HepG2 (cell line): ENCODE results near the gene ATAD2B. TPM values are rescaled to one million over a fixed set of nuclear protein-coding genes. Genes with fewer than 3 reads are reported as not detected.

Experiments
- CHD4 ChIP-seq: fragments of 200-600 bp; sonication (generic); IDR thresholded peaks from 2 replicates; pipeline ENCODE4 v1.7.0; 2017; ENCODE audit warnings: mild to moderate bottlenecking, low read length, borderline replicate concordance
- EZH2 ChIP-seq: conservative IDR thresholded peaks from 2 replicates; pipeline ENCODE4 v1.6.1; 2012; ENCODE audit warnings: mild to moderate bottlenecking, low read depth, low read length, moderate library complexity
- HHEX ChIP-seq: IDR thresholded peaks from 2 replicates; pipeline ENCODE4 v1.6.1; 2016; ENCODE audit warnings: control low read depth
- KDM3A ChIP-seq: IDR thresholded peaks from 2 replicates; pipeline ENCODE4 v1.6.1; 2018; ENCODE audit warnings: low read depth, missing compliant biosample characterization
- MLLT10 ChIP-seq: sonication (generic); formaldehyde crosslinking; IDR thresholded peaks from 2 replicates; pipeline ENCODE4 v1.4.0; 2020; ENCODE audit warnings: missing genetic modification reagents
- NPAS2 ChIP-seq: sonication (generic); formaldehyde crosslinking; IDR thresholded peaks from 2 replicates; pipeline ENCODE4 v1.8.0; 2022; ENCODE audit warnings: mild to moderate bottlenecking, missing genetic modification reagents, borderline replicate concordance
- NR2F2 ChIP-seq: IDR thresholded peaks from 2 replicates; pipeline ENCODE4 v1.6.1; 2012; ENCODE audit warnings: low read depth, inconsistent platforms, borderline replicate concordance
- PRMT3 ChIP-seq: sonication (generic); formaldehyde crosslinking; IDR thresholded peaks from 2 replicates; pipeline ENCODE4 v1.8.1; 2022; ENCODE audit warnings: low read depth, mild to moderate bottlenecking, moderate library complexity, missing genetic modification reagents, borderline replicate concordance
- SUZ12 ChIP-seq: fragments of 150-350 bp; IDR thresholded peaks from 2 replicates; pipeline ENCODE4 v1.6.1; 2014; ENCODE audit warnings: low read depth, low read length
- ZBTB42 ChIP-seq: sonication (generic); formaldehyde crosslinking; IDR thresholded peaks from 2 replicates; pipeline ENCODE4 v1.5.0; 2020; ENCODE audit warnings: mild to moderate bottlenecking, missing genetic modification reagents
- ZNF232 ChIP-seq: sonication (generic); formaldehyde crosslinking; IDR thresholded peaks from 2 replicates; pipeline ENCODE4 v1.4.0; 2020; ENCODE audit warnings: missing genetic modification reagents, borderline replicate concordance
- ZNF607 ChIP-seq: sonication (generic); formaldehyde crosslinking; IDR thresholded peaks from 2 replicates; pipeline ENCODE4 v1.5.1; 2020; ENCODE audit warnings: missing genetic modification reagents, mild to moderate bottlenecking, borderline replicate concordance
- ZNF773 ChIP-seq: sonication (generic); formaldehyde crosslinking; IDR thresholded peaks from 2 replicates; pipeline ENCODE4 v1.4.0; 2020; ENCODE audit warnings: missing genetic modification reagents, borderline replicate concordance
- ZNF792 ChIP-seq: IDR thresholded peaks from 2 replicates; pipeline ENCODE4 v1.6.1; 2016
- ZNF839 ChIP-seq: sonication (generic); formaldehyde crosslinking; IDR thresholded peaks from 2 replicates; pipeline ENCODE4 v1.4.0; 2020; ENCODE audit warnings: missing genetic modification reagents, mild to moderate bottlenecking, borderline replicate concordance
- ZSCAN29 ChIP-seq: sonication (generic); formaldehyde crosslinking; conservative IDR thresholded peaks from 2 replicates; pipeline ENCODE4 v1.4.0; 2020; ENCODE audit warnings: mild to moderate bottlenecking, missing genetic modification reagents
- polyA plus RNA-seq, 8 experiments: library from polyadenylated mRNA; depleted of rRNA in 3 of 8; stranded (reverse) in 7 of 8; unstranded in 1 of 8; fragments of >200 nt; fragmentation: Illumina TruSeq in 4 of 8; extraction: Trizol in 4 of 8; gene quantifications; 2 replicates each; pipeline versions ENCODE4 v1.2.1 to v1.2.3, GENCODE V29; 2011 to 2016; ENCODE audit warnings: low read depth in 4 of 8, missing spikeins in 1 of 8, mixed read lengths in 1 of 8; ENCODE audit not compliant: insufficient read depth in 1 of 8
- total RNA-seq, 5 experiments: library from RNA; depleted of rRNA; stranded (reverse); fragments of >200 nt; fragmentation: Illumina TruSeq; extraction: Trizol; gene quantifications; 2 replicates each; pipeline ENCODE4 v1.2.3, GENCODE V29; 2016; ENCODE audit warnings: low read depth in 1 of 5
- TF ChIP-seq, protein P1 (sequence below): sonication (generic); formaldehyde crosslinking; IDR thresholded peaks from 2 replicates; pipeline ENCODE4 v1.5.1; 2020; ENCODE audit warnings: missing genetic modification reagents, mild to moderate bottlenecking, borderline replicate concordance
- TF ChIP-seq, protein P2 (sequence below): sonication (generic); formaldehyde crosslinking; IDR thresholded peaks from 2 replicates; pipeline ENCODE4 v1.9.0; 2022; ENCODE audit warnings: low read depth, missing genetic modification reagents
- TF ChIP-seq, protein P3 (sequence below): sonication (generic); formaldehyde crosslinking; IDR thresholded peaks from 2 replicates; pipeline ENCODE4 v1.9.0; 2021; ENCODE audit warnings: missing genetic modification reagents, borderline replicate concordance
- TF ChIP-seq, protein P4 (sequence below): sonication (generic); formaldehyde crosslinking; IDR thresholded peaks from 2 replicates; pipeline ENCODE4 v1.9.0; 2021; ENCODE audit warnings: missing genetic modification reagents, borderline replicate concordance

The ATAD2B gene
- total and polyA plus RNA-seq, 2 of the 13 experiments (the other 11 are each of a cell fraction or from before 2014, with no cell fraction given), result 5.3 to 22.2 TPM

DNA sequence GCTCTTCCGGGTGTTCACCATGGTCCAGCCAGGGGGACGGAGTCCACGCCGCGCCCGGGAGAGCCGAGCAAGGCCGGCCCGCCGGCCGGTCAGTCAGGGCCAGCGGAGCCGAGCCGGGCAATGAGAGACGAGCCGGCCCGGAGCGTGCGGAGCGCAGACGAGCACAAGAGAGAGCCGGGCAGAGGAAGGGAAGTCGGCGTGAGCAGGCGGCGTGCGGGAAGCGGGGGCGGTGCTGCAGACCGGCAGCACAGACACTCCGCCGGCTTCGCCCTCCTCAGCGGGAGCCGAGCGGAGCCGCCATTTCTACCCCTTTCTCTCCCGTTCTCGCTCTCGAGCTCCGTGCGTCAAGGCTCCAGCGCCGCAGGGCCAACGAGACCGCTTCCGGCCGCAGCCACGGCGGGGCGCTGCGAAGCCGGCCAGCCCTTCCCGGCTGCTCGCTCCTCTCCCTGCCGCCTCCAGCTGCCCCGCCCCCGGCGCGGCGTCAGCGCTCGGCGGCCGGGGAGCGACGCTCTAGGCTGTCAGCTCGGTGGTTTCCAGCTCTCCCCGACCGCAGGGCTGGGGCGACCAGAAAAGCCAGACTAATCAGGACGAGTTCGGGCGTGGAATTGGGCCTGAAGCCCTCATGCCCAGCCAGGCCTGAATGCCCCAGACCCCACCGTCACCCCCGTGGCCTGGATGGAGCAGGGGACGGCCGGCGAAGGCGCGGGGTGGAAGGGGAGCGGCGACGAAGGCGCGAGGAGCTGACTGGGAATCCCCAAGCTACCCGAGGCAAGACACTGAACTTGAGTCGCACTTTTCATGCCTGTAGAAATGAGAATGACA, at the start of gene ATAD2B (continued):
- TF ChIP-seq, protein P1, sequence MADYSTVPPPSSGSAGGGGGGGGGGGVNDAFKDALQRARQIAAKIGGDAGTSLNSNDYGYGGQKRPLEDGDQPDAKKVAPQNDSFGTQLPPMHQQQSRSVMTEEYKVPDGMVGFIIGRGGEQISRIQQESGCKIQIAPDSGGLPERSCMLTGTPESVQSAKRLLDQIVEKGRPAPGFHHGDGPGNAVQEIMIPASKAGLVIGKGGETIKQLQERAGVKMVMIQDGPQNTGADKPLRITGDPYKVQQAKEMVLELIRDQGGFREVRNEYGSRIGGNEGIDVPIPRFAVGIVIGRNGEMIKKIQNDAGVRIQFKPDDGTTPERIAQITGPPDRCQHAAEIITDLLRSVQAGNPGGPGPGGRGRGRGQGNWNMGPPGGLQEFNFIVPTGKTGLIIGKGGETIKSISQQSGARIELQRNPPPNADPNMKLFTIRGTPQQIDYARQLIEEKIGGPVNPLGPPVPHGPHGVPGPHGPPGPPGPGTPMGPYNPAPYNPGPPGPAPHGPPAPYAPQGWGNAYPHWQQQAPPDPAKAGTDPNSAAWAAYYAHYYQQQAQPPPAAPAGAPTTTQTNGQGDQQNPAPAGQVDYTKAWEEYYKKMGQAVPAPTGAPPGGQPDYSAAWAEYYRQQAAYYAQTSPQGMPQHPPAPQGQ (CRISPR knock-in tag), result no peak
- peak; percentile 87 for TF ChIP-seq ZNF607 (CRISPR knock-in tag)
- no peak; the same call in 1 of the 2 replicates for TF ChIP-seq NR2F2
- 0 out of 2 replicates have a peak, but pooled peaks have one; percentile 62 for TF ChIP-seq ZNF773 (CRISPR knock-in tag)
- TF ChIP-seq PRMT3 (CRISPR knock-in tag), result peak; percentile 53; the same call in 1 of the 2 replicates
- TF ChIP-seq ZNF839 (CRISPR knock-in tag), result no peak
- TF ChIP-seq SUZ12, result no peak
- TF ChIP-seq, protein P2, sequence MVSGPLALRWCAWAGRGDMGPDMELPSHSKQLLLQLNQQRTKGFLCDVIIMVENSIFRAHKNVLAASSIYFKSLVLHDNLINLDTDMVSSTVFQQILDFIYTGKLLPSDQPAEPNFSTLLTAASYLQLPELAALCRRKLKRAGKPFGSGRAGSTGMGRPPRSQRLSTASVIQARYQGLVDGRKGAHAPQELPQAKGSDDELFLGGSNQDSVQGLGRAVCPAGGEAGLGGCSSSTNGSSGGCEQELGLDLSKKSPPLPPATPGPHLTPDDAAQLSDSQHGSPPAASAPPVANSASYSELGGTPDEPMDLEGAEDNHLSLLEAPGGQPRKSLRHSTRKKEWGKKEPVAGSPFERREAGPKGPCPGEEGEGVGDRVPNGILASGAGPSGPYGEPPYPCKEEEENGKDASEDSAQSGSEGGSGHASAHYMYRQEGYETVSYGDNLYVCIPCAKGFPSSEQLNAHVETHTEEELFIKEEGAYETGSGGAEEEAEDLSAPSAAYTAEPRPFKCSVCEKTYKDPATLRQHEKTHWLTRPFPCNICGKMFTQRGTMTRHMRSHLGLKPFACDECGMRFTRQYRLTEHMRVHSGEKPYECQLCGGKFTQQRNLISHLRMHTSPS (CRISPR knock-in tag), result peak; percentile 49; the same call in 1 of the 2 replicates
- peak; percentile 88 for TF ChIP-seq ZNF792 (CRISPR knock-in tag)
- TF ChIP-seq, protein P3, sequence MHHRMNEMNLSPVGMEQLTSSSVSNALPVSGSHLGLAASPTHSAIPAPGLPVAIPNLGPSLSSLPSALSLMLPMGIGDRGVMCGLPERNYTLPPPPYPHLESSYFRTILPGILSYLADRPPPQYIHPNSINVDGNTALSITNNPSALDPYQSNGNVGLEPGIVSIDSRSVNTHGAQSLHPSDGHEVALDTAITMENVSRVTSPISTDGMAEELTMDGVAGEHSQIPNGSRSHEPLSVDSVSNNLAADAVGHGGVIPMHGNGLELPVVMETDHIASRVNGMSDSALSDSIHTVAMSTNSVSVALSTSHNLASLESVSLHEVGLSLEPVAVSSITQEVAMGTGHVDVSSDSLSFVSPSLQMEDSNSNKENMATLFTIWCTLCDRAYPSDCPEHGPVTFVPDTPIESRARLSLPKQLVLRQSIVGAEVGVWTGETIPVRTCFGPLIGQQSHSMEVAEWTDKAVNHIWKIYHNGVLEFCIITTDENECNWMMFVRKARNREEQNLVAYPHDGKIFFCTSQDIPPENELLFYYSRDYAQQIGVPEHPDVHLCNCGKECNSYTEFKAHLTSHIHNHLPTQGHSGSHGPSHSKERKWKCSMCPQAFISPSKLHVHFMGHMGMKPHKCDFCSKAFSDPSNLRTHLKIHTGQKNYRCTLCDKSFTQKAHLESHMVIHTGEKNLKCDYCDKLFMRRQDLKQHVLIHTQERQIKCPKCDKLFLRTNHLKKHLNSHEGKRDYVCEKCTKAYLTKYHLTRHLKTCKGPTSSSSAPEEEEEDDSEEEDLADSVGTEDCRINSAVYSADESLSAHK (CRISPR knock-in tag), result no peak
- TF ChIP-seq EZH2, result no peak
- TF ChIP-seq ZBTB42, result no peak
- no peak for TF ChIP-seq NPAS2
- no peak for TF ChIP-seq MLLT10 (CRISPR knock-in tag)
- TF ChIP-seq HHEX (CRISPR knock-in tag), result no peak
- peak; percentile 91 for TF ChIP-seq KDM3A (CRISPR knock-in tag)
- TF ChIP-seq ZNF232 (CRISPR knock-in tag), result peak; percentile 83; the same call in 1 of the 2 replicates
- no peak for TF ChIP-seq ZSCAN29 (CRISPR knock-in tag)
- TF ChIP-seq CHD4, result no peak
- TF ChIP-seq, protein P4, sequence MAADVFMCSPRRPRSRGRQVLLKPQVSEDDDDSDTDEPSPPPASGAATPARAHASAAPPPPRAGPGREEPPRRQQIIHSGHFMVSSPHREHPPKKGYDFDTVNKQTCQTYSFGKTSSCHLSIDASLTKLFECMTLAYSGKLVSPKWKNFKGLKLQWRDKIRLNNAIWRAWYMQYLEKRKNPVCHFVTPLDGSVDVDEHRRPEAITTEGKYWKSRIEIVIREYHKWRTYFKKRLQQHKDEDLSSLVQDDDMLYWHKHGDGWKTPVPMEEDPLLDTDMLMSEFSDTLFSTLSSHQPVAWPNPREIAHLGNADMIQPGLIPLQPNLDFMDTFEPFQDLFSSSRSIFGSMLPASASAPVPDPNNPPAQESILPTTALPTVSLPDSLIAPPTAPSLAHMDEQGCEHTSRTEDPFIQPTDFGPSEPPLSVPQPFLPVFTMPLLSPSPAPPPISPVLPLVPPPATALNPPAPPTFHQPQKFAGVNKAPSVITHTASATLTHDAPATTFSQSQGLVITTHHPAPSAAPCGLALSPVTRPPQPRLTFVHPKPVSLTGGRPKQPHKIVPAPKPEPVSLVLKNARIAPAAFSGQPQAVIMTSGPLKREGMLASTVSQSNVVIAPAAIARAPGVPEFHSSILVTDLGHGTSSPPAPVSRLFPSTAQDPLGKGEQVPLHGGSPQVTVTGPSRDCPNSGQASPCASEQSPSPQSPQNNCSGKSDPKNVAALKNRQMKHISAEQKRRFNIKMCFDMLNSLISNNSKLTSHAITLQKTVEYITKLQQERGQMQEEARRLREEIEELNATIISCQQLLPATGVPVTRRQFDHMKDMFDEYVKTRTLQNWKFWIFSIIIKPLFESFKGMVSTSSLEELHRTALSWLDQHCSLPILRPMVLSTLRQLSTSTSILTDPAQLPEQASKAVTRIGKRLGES (CRISPR knock-in tag), result no peak
